ENCODE data around the gene MSANTD3. TPM values are rescaled to one million over a fixed set of nuclear protein-coding genes. Genes with fewer than 3 reads are reported as not detected.
"Not testable (repeated sequence)": the region's sequence is repeated elsewhere in the genome, so short reads cannot be mapped to it uniquely, and the experiment has no call there.

The MSANTD3 gene
- total RNA-seq, 1 experiment from 2014 or later, result 79.4 TPM

- Histone ChIP-seq H3K4me3 (no peak overlapping the region), H3K27me3 (replicated peaks) (no peaks in the 10 kb centered on the region; the same call in 1 of the 2 replicates), H3K9me3 (replicated peaks) (no peaks in the 10 kb centered on the region), H3K27ac (no peak overlapping the region), H3K36me3 (no peaks in the 10 kb centered on the region), H3K4me1 (replicated peaks) (no peaks in the 10 kb centered on the region; the same call in 1 of the 2 replicates)
- no peak for DNase-seq (ENCODE audit: low read depth in 1 of 2, low spot score in 2 of 2)
Measured at GRCh38 chr9:100413839-100414420, 13.0 kb upstream of the MSANTD3 start.

GRCh38 chr9:100417815-100418214, 9.1 kb upstream of the MSANTD3 start:
- DNase-seq (ENCODE audit: low read depth in 1 of 2, low spot score in 2 of 2), result no peak
- no peak overlapping the region for H3K27ac ChIP-seq
- H3K9me3 ChIP-seq (replicated peaks), result no peaks in the 10 kb centered on the region
- no peak overlapping the region for H3K4me3 ChIP-seq
- no peaks in the 10 kb centered on the region; the same call in 1 of the 2 replicates for H3K27me3 ChIP-seq (replicated peaks)
- no peaks in the 10 kb centered on the region for H3K36me3 ChIP-seq
- no peaks in the 10 kb centered on the region for H3K4me1 ChIP-seq (replicated peaks)

GRCh38 chr9:100419166-100419565, 7.8 kb upstream of the MSANTD3 start:
- Histone ChIP-seq H3K9me3 (replicated peaks) (no peaks in the 10 kb centered on the region), H3K36me3 (no peaks in the 10 kb centered on the region), H3K4me3 (no peak overlapping the region), H3K27me3 (replicated peaks) (no peaks in the 10 kb centered on the region; the same call in 1 of the 2 replicates), H3K27ac (no peak overlapping the region), H3K4me1 (replicated peaks) (no peaks in the 10 kb centered on the region)
- no peak for DNase-seq (ENCODE audit: low read depth in 1 of 2, low spot score in 2 of 2)

DNA sequence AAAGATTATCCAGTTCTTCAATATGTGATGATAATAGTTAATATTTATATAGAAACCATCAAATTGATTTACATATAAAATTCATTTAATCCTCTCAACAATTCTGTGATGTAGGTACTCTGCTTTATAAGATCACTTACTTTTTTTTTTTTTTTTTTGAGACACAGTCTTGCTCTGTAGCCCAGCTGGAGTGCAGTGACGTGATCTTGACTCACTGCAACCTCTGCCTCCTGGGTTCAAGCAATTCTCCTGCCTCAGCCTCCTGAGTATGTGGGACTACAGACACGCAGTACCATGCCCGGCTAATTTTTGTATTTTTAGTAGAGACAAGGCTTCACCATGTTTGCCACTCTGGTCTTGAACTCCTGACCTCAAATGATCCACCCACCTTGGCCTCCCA, 5.8 kb upstream of the MSANTD3 start:
- H3K9me3 ChIP-seq (replicated peaks); H3K4me1 ChIP-seq (replicated peaks); DNase-seq (ENCODE audit: low read depth in 1 of 2, low spot score in 2 of 2); H3K27ac ChIP-seq; H3K4me3 ChIP-seq; H3K27me3 ChIP-seq (replicated peaks); H3K36me3 ChIP-seq: not testable (repeated sequence)

DNA sequence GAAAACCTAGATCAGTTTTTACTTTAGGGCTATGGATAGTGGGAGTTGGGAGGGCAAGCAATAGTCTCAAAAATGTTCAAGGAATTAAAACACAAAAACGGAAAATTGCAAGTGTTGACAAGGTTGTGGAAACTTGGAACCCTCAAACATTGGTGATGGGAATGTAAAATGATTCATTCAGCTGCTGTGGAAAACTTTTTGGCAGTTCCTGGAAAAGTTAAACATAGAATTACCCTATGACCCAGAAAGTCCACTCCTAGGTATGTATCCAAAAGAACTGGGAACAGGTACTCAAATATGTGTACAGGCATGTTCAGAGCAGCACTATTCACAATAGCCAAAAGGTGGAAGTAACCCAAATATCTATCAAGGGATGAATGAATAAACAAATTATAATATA, 1.2 kb upstream of the MSANTD3 start:
- Histone ChIP-seq H3K4me1 (replicated peaks) (peaks cover 32% of the 10 kb centered on the region), H3K27ac (peak overlapping the region; percentile 83), H3K9me3 (replicated peaks) (no peaks in the 10 kb centered on the region), H3K36me3 (peaks cover 10% of the 10 kb centered on the region), H3K27me3 (replicated peaks) (no peaks in the 10 kb centered on the region), H3K4me3 (no peak overlapping the region)
- DNase-seq (ENCODE audit: low read depth in 1 of 2, low spot score in 2 of 2), result no peak

GRCh38 chr9:100426189-100426529, 784 bp upstream of the MSANTD3 start:
- no peaks in the 10 kb centered on the region for H3K9me3 ChIP-seq (replicated peaks)
- H3K27ac ChIP-seq, result peak overlapping the region; percentile 83
- DNase-seq (ENCODE audit: low read depth in 1 of 2, low spot score in 2 of 2), result no peak

GRCh38 chr9:100427366-100428263, 672 bp downstream of the MSANTD3 start:
- peaks cover 26% of the 10 kb centered on the region for H3K36me3 ChIP-seq
- no peaks in the 10 kb centered on the region for H3K9me3 ChIP-seq (replicated peaks)
- peak overlapping the region; percentile 87 for H3K4me3 ChIP-seq

More at GRCh38 chr9:100426189-100426529, 784 bp upstream of the MSANTD3 start:
- peaks cover 11% of the 10 kb centered on the region for H3K36me3 ChIP-seq
- H3K4me3 ChIP-seq, result peak overlapping the region; percentile 87
- no peaks in the 10 kb centered on the region for H3K27me3 ChIP-seq (replicated peaks)
- peaks cover 32% of the 10 kb centered on the region for H3K4me1 ChIP-seq (replicated peaks)

GRCh38 chr9:100428871-100429654, 2.1 kb downstream of the MSANTD3 start:
- Histone ChIP-seq H3K36me3 (peaks cover 39% of the 10 kb centered on the region), H3K9me3 (replicated peaks) (no peaks in the 10 kb centered on the region), H3K27ac (peak overlapping the region; percentile 94), H3K4me1 (replicated peaks) (peaks cover 32% of the 10 kb centered on the region), H3K27me3 (replicated peaks) (no peaks in the 10 kb centered on the region), H3K4me3 (peak overlapping the region; percentile 87)
- peak; percentile 80 to 93 for DNase-seq (ENCODE audit: low read depth in 1 of 2, low spot score in 2 of 2)

More at GRCh38 chr9:100427366-100428263, 672 bp downstream of the MSANTD3 start:
- peak; percentile 68 to 70 for DNase-seq (ENCODE audit: low read depth in 1 of 2, low spot score in 2 of 2)
- Histone ChIP-seq H3K27me3 (replicated peaks) (no peaks in the 10 kb centered on the region), H3K4me1 (replicated peaks) (peaks cover 32% of the 10 kb centered on the region), H3K27ac (peak overlapping the region; percentile 94)

- peak in 1 of 2 experiments; percentile 21 for DNase-seq (ENCODE audit: low read depth in 1 of 2, low spot score in 2 of 2)
- Histone ChIP-seq H3K27me3 (replicated peaks) (no peaks in the 10 kb centered on the region), H3K4me1 (replicated peaks) (peaks cover 32% of the 10 kb centered on the region), H3K36me3 (peaks cover 51% of the 10 kb centered on the region), H3K27ac (peak overlapping the region; percentile 94), H3K4me3 (no peak overlapping the region), H3K9me3 (replicated peaks) (no peaks in the 10 kb centered on the region)
Measured at GRCh38 chr9:100430286-100430940, 3.5 kb downstream of the MSANTD3 start.

- Histone ChIP-seq H3K27ac (no peak overlapping the region), H3K9me3 (replicated peaks) (no peaks in the 10 kb centered on the region), H3K4me3 (no peak overlapping the region), H3K4me1 (replicated peaks) (peaks cover 24% of the 10 kb centered on the region), H3K36me3 (peaks cover 60% of the 10 kb centered on the region), H3K27me3 (replicated peaks) (no peaks in the 10 kb centered on the region)
- no peak for DNase-seq (ENCODE audit: low read depth in 1 of 2, low spot score in 2 of 2)
Measured at GRCh38 chr9:100431886-100432285, 4.9 kb downstream of the MSANTD3 start.

DNA sequence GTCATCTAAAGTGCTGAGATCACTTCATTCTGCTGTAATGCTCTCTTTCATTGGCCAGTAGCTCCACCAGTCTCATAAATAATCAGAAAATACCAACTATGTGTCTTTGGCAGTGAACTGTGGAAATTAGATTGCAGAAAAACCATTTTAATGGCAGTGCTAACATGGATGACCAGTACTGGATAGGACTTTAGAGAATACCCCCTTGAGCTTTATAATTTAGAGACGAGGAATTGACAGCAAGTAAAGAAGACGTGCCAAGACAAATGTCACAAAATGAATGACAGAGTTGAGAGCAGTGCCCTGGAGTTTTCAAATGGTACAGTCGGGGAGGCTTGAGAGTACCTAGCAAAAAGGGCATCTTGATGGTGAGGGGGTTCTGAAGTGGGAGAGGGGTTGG, 5.8 kb downstream of the MSANTD3 start:
- Histone ChIP-seq H3K4me3 (no peak overlapping the region), H3K27ac (no peak overlapping the region), H3K27me3 (replicated peaks) (no peaks in the 10 kb centered on the region), H3K9me3 (replicated peaks) (no peaks in the 10 kb centered on the region), H3K4me1 (replicated peaks) (peaks cover 24% of the 10 kb centered on the region), H3K36me3 (peaks cover 58% of the 10 kb centered on the region)
- no peak for DNase-seq (ENCODE audit: low read depth in 1 of 2, low spot score in 2 of 2)

- H3K9me3 ChIP-seq (replicated peaks), result no peaks in the 10 kb centered on the region
- no peak for DNase-seq (ENCODE audit: low read depth in 1 of 2, low spot score in 2 of 2)
- H3K4me3 ChIP-seq, result no peak overlapping the region
- H3K27ac ChIP-seq, result no peak overlapping the region
- H3K27me3 ChIP-seq (replicated peaks), result no peaks in the 10 kb centered on the region
- H3K4me1 ChIP-seq (replicated peaks), result no peaks in the 10 kb centered on the region
- H3K36me3 ChIP-seq, result peaks cover 52% of the 10 kb centered on the region
Measured at GRCh38 chr9:100436571-100436970, 9.6 kb downstream of the MSANTD3 start.
